Muscle of back (tissue), 13 donors: ENCODE results near the gene TMX4. TPM values are rescaled to one million over a fixed set of nuclear protein-coding genes. Genes with fewer than 3 reads are reported as not detected.
"Not testable (repeated sequence)": the region's sequence is repeated elsewhere in the genome, so short reads cannot be mapped to it uniquely, and the experiment has no call there.

Source experiments
- DNase-seq, 3 donors: peaks; one replicate each; pipeline versions ENCODE4 v3.0.0 to v3.0.0-alpha.2; 2013
- long read RNA-seq, 9 donors: transcript quantifications; one replicate each; lab custom pipeline, GENCODE V29; 2026
- polyA plus RNA-seq, 10 donors: library from polyadenylated mRNA; unstranded; fragments of 120-200 nt; gene quantifications; one replicate each; pipeline ENCODE4 v1.2.1, GENCODE V29; 2013; ENCODE audit not compliant: insufficient read length in 10 of 10

TMX4 gene, protein sequence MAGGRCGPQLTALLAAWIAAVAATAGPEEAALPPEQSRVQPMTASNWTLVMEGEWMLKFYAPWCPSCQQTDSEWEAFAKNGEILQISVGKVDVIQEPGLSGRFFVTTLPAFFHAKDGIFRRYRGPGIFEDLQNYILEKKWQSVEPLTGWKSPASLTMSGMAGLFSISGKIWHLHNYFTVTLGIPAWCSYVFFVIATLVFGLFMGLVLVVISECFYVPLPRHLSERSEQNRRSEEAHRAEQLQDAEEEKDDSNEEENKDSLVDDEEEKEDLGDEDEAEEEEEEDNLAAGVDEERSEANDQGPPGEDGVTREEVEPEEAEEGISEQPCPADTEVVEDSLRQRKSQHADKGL
- 10 to 100 TPM; 17.2 to 24.6 (median 21.7) TPM for polyA plus RNA-seq
- long read RNA-seq, donor 1, full-length matches to known transcripts: 4 of 4 reads
- long read RNA-seq, donor 1, partial matches to known transcripts: 0 of 4 reads
- long read RNA-seq, donor 1, other reads (novel, unspliced or antisense): 0 of 4 reads
- long read RNA-seq, donor 2, full-length matches to known transcripts: 6 of 6 reads
- long read RNA-seq, donor 2, partial matches to known transcripts: 0 of 6 reads
- long read RNA-seq, donor 2, other reads (novel, unspliced or antisense): 0 of 6 reads
- long read RNA-seq, donor 3: 0 reads
- long read RNA-seq, donor 4, full-length matches to known transcripts: 5 of 5 reads
- long read RNA-seq, donor 4, partial matches to known transcripts: 0 of 5 reads
- long read RNA-seq, donor 4, other reads (novel, unspliced or antisense): 0 of 5 reads
- long read RNA-seq, donor 5, full-length matches to known transcripts: 10 of 10 reads
- long read RNA-seq, donor 5, partial matches to known transcripts: 0 of 10 reads
- long read RNA-seq, donor 5, other reads (novel, unspliced or antisense): 0 of 10 reads
- long read RNA-seq, donor 6, full-length matches to known transcripts: 9 of 9 reads
- long read RNA-seq, donor 6, partial matches to known transcripts: 0 of 9 reads
- long read RNA-seq, donor 6, other reads (novel, unspliced or antisense): 0 of 9 reads
- long read RNA-seq, donor 7, full-length matches to known transcripts: 7 of 7 reads
- long read RNA-seq, donor 7, partial matches to known transcripts: 0 of 7 reads
- long read RNA-seq, donor 7, other reads (novel, unspliced or antisense): 0 of 7 reads
- long read RNA-seq, donor 8, full-length matches to known transcripts: 3 of 3 reads
- long read RNA-seq, donor 8, partial matches to known transcripts: 0 of 3 reads
- long read RNA-seq, donor 8, other reads (novel, unspliced or antisense): 0 of 3 reads
- long read RNA-seq, donor 9: 0 reads

- DNase-seq: peak; percentile 88 to 96 (median 91)
Measured at GRCh38 chr20:8019246-8019997, at the start of gene TMX4. TMX4 (minus strand) TSS chr20:8019761; CDS start chr20:8019613, 148 bp downstream.

DNA sequence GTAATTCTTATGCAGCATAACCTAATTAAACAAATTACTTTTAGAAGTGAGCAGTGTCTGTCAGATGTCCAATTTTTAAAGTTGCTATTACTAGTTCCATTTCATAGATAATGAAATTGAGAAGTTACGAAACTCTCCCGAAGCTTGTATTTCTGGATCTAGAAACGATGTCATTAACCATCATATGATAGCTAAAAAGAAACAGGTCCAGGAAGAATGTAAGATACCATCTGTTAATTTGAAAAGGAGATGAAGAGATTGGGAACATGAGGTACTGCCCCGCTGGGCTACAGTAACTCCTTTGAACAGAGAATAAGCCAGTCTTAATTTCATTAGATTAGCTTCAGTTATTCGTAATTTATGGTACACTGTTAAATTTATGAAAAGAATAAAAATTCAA lies 47.5 kb upstream of the TMX4 start:
- no peak for DNase-seq

- DNase-seq: no peak
Measured at GRCh38 chr20:8066662-8067061, 47.1 kb upstream of the TMX4 start.

- DNase-seq: no peak
Measured at GRCh38 chr20:8065691-8066090, 46.1 kb upstream of the TMX4 start.

DNA sequence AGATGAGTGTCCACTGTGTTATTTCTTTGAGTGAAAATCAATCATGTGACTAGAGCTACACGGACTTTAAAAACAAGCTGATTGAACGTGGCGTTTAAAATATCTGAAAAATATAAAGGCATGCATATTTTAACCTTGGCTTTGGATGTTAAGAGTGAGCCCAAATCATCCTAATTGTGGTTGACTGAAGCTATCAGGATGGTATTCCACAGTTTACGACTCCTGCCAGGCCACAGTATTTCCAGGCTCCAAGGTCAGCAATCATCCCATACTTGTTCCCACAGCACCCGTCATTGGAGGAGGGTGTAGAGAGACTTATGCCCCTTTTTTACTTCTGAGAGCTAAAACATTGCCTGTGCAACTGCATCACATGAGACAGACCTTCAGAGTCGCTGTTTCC lies 43.2 kb upstream of the TMX4 start:
- no peak for DNase-seq

GRCh38 chr20:8061861-8062518 lies 42.4 kb upstream of the TMX4 start:
- peak in 1 of 3 donors; percentile 57 for DNase-seq

DNA sequence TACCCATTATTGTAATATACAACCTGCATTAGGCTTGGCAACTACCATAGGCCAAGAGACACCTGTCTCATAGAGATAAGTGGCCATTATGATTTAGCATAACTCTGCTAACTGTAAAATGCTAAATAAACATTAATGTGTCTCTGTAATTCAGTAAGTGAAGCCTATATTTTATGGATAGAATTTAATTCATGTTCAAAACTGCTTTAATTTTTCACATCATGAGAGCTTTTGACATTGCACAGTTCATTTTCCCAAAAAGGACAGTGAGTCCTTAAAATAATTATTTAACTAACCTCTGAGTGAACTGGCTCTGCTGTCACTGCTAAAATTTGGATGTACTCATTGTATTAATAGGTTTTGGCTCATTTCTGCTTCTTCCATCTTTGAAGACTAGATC lies 41.4 kb upstream of the TMX4 start:
- DNase-seq: no peak

DNA sequence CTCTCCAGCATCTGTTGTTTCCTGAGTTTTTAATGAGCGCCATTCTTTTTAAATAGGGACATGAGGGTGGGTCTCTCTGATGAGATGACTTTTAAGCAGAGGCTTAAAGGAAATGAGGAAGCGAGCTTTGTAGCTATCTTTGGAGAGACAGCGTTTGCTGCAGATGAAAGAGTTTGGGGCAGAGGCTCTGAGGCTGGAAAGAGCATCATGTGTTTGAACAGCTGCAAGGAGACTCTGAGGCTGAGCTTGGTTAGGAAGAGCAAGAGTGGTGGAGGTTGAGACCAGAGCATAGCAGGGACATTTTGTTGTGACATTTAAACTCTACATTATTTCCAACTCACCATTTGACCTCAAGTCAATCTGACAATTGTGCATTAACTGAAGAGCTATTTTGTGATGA lies 38.3 kb upstream of the TMX4 start:
- DNase-seq: no peak

GRCh38 chr20:8055096-8055495 lies 35.5 kb upstream of the TMX4 start:
- DNase-seq: no peak

- DNase-seq: no peak
Measured at GRCh38 chr20:8050157-8050837, 30.7 kb upstream of the TMX4 start.

- DNase-seq: peak in 1 of 3 donors; percentile 43
Measured at GRCh38 chr20:8049310-8049709, 29.7 kb upstream of the TMX4 start.

GRCh38 chr20:8045946-8046345 lies 26.4 kb upstream of the TMX4 start:
- DNase-seq: no peak

- peak; percentile 41 to 73 (median 66) for DNase-seq
Measured at GRCh38 chr20:8043687-8044282, 24.2 kb upstream of the TMX4 start.

DNA sequence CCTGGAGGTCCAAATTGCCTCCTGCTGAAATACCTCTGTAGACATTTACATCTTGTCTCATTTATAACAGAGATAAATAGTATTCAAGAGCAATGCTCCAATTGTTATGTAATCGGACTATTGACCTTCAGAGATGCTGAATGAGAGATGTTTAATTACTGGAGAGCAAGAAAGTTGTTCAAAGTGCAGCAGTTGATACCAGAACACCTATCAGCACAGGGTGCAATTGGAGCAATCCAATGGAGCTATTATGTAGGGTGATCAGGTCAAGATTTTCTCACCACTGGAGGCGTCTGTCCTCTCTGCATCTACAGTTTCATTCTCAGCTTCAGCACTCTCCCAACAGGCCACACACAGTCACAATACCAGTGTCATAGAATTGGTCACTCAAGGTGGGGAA lies 19.5 kb upstream of the TMX4 start:
- no peak for DNase-seq

DNA sequence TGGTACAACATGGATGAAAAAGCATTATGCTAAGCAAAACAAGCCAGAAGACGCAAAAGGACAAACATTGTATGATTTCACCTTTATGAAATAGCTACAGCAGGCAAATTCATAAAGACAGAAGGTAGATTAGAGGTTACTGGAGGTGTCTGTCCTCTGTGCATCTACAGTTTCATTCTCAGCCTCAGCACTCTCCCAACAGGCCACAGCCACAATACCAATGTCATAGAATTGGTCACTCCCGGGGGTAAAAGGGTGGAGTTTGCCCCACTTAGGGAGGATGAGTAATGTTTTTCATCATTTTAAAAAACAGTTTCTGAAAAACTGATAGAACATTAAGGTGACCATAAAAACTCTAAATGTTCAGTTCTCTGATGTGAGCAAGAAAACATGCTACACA lies 17.2 kb upstream of the TMX4 start:
- no peak for DNase-seq

- peak in 1 of 3 donors; percentile 8 for DNase-seq
Measured at GRCh38 chr20:8033151-8033841, 13.7 kb upstream of the TMX4 start.

GRCh38 chr20:8032499-8032898 lies 12.9 kb upstream of the TMX4 start:
- DNase-seq: no peak

DNA sequence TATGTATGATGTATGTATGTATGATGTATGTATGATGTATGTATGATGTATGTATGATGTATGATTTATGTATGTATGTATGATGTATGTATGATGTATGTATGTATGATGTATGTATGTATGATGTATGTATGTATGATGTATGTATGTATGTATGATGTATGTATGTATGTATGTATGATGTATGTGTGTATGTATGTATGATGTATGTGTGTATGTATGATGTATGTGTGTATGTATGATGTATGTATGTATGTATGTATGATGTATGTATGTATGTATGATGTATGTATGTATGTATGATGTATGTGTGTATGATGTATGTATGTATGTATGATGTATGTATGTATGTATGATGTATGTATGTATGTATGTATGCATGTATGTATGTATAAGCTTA lies 12.0 kb upstream of the TMX4 start:
- not testable (repeated sequence) for DNase-seq
